T-helper 2 cell treated with Interferon-gamma antibody and Interleukin-4, amounts not matched to agents 5 μg/mL and 100 μg/mL, for 36 hours (primary cell): ENCODE data around the gene VAV2.
"Not testable (repeated sequence)": the region's sequence is repeated elsewhere in the genome, so short reads cannot be mapped to it uniquely, and the experiment has no call there.

Experiments
- DNase-seq: peaks from one replicate; pipeline ENCODE4 v3.0.0; 2021; ENCODE audit warnings: low spot score
- H3K27ac Mint-ChIP-seq: one replicate; pipeline ENCODE4 v1.8.0; 2021; ENCODE audit warnings: mild to moderate bottlenecking, mixed read lengths
- H3K27me3 Mint-ChIP-seq: one replicate; pipeline ENCODE4 v1.8.0; 2021; ENCODE audit warnings: low read depth, mixed read lengths
- H3K36me3 Mint-ChIP-seq: one replicate; pipeline ENCODE4 v1.8.0; 2021; ENCODE audit warnings: low read depth, mixed read lengths
- H3K4me1 Mint-ChIP-seq: one replicate; pipeline ENCODE4 v1.8.0; 2021; ENCODE audit warnings: low read depth, mixed read lengths
- H3K4me3 Mint-ChIP-seq: one replicate; pipeline ENCODE4 v1.8.0; 2022; ENCODE audit warnings: mild to moderate bottlenecking, moderate library complexity, mixed read lengths
- H3K9me3 Mint-ChIP-seq: one replicate; pipeline ENCODE4 v1.8.0; 2021; ENCODE audit warnings: mixed read lengths

VAV2 gene

GRCh38 chr9:133759146-133759900 is 232.8 kb downstream of the VAV2 start:
- no peaks in the 10 kb centered on the region for H3K36me3 Mint-ChIP-seq
- H3K4me1 Mint-ChIP-seq, result no peaks in the 10 kb centered on the region
- no peaks in the 10 kb centered on the region for H3K27me3 Mint-ChIP-seq
- H3K9me3 Mint-ChIP-seq, result no peaks in the 10 kb centered on the region
- no peak for DNase-seq
- H3K4me3 Mint-ChIP-seq, result no peak overlapping the region
- H3K27ac Mint-ChIP-seq, result no peak overlapping the region

GRCh38 chr9:133758228-133758627 is 233.9 kb downstream of the VAV2 start:
- Mint-ChIP-seq H3K4me3 (no peak overlapping the region), H3K27ac (no peak overlapping the region), H3K27me3 (peaks cover 3% of the 10 kb centered on the region), H3K9me3 (no peaks in the 10 kb centered on the region), H3K36me3 (no peaks in the 10 kb centered on the region), H3K4me1 (no peaks in the 10 kb centered on the region)
- no peak for DNase-seq

GRCh38 chr9:133754688-133755227 is 237.4 kb downstream of the VAV2 start:
- H3K27ac Mint-ChIP-seq, result peak overlapping the region; percentile 7
- no peaks in the 10 kb centered on the region for H3K36me3 Mint-ChIP-seq
- DNase-seq, result no peak

GRCh38 chr9:133754187-133754586 is 237.9 kb downstream of the VAV2 start:
- Mint-ChIP-seq H3K9me3 (no peaks in the 10 kb centered on the region), H3K4me1 (peaks cover 3% of the 10 kb centered on the region), H3K36me3 (no peaks in the 10 kb centered on the region), H3K27me3 (peaks cover 20% of the 10 kb centered on the region), H3K27ac (no peak overlapping the region), H3K4me3 (no peak overlapping the region)
- no peak for DNase-seq

More at GRCh38 chr9:133754688-133755227, 237.4 kb downstream of the VAV2 start:
- peaks cover 3% of the 10 kb centered on the region for H3K4me1 Mint-ChIP-seq
- H3K27me3 Mint-ChIP-seq, result peaks cover 19% of the 10 kb centered on the region
- no peak overlapping the region for H3K4me3 Mint-ChIP-seq
- H3K9me3 Mint-ChIP-seq, result no peaks in the 10 kb centered on the region

GRCh38 chr9:133752739-133753446 is 239.2 kb downstream of the VAV2 start:
- H3K4me3 Mint-ChIP-seq, result no peak overlapping the region
- no peak overlapping the region for H3K27ac Mint-ChIP-seq
- peaks cover 29% of the 10 kb centered on the region for H3K27me3 Mint-ChIP-seq
- H3K36me3 Mint-ChIP-seq, result no peaks in the 10 kb centered on the region
- H3K4me1 Mint-ChIP-seq, result peaks cover 3% of the 10 kb centered on the region
- no peak for DNase-seq
- H3K9me3 Mint-ChIP-seq, result no peaks in the 10 kb centered on the region

- Mint-ChIP-seq H3K4me1 (peaks cover 3% of the 10 kb centered on the region), H3K36me3 (no peaks in the 10 kb centered on the region), H3K9me3 (no peaks in the 10 kb centered on the region), H3K27me3 (peaks cover 37% of the 10 kb centered on the region), H3K4me3 (no peak overlapping the region), H3K27ac (no peak overlapping the region)
- DNase-seq, result no peak
Measured at GRCh38 chr9:133750982-133751649, 241.0 kb downstream of the VAV2 start.

GRCh38 chr9:133747309-133747708 is 244.8 kb downstream of the VAV2 start:
- no peaks in the 10 kb centered on the region for H3K36me3 Mint-ChIP-seq
- H3K27me3 Mint-ChIP-seq, result peaks cover 35% of the 10 kb centered on the region
- no peak overlapping the region for H3K27ac Mint-ChIP-seq
- H3K9me3 Mint-ChIP-seq, result no peaks in the 10 kb centered on the region
- no peaks in the 10 kb centered on the region for H3K4me1 Mint-ChIP-seq
- no peak for DNase-seq
- no peak overlapping the region for H3K4me3 Mint-ChIP-seq

- H3K4me3 Mint-ChIP-seq, H3K4me1 Mint-ChIP-seq: not testable (repeated sequence)
Measured at GRCh38 chr9:133744528-133744927, 247.6 kb downstream of the VAV2 start.

GRCh38 chr9:133742849-133743444 is 249.2 kb downstream of the VAV2 start:
- no peak overlapping the region for H3K27ac Mint-ChIP-seq
- no peaks in the 10 kb centered on the region for H3K9me3 Mint-ChIP-seq
- peak; percentile 66 for DNase-seq
- H3K27me3 Mint-ChIP-seq, result peaks cover 13% of the 10 kb centered on the region
- no peaks in the 10 kb centered on the region for H3K4me1 Mint-ChIP-seq
- H3K4me3 Mint-ChIP-seq, result no peak overlapping the region
- H3K36me3 Mint-ChIP-seq, result no peaks in the 10 kb centered on the region

More at GRCh38 chr9:133744528-133744927, 247.6 kb downstream of the VAV2 start:
- DNase-seq, H3K36me3 Mint-ChIP-seq, H3K9me3 Mint-ChIP-seq, H3K27ac Mint-ChIP-seq: not testable (repeated sequence)
- peaks cover 22% of the 10 kb centered on the region for H3K27me3 Mint-ChIP-seq

- Mint-ChIP-seq H3K27me3 (peaks cover 8% of the 10 kb centered on the region), H3K9me3 (no peaks in the 10 kb centered on the region), H3K36me3 (no peaks in the 10 kb centered on the region), H3K27ac (no peak overlapping the region), H3K4me1 (no peaks in the 10 kb centered on the region), H3K4me3 (no peak overlapping the region)
- no peak for DNase-seq
Measured at GRCh38 chr9:133742251-133742650, 249.9 kb downstream of the VAV2 start.

GRCh38 chr9:133741716-133742115 is 250.4 kb downstream of the VAV2 start:
- Mint-ChIP-seq H3K27me3 (peaks cover 4% of the 10 kb centered on the region), H3K4me1 (no peaks in the 10 kb centered on the region), H3K27ac (no peak overlapping the region), H3K36me3 (no peaks in the 10 kb centered on the region), H3K4me3 (no peak overlapping the region), H3K9me3 (no peaks in the 10 kb centered on the region)
- no peak for DNase-seq

GRCh38 chr9:133740911-133741310 is 251.2 kb downstream of the VAV2 start:
- no peak overlapping the region for H3K4me3 Mint-ChIP-seq
- no peak overlapping the region for H3K27ac Mint-ChIP-seq
- no peaks in the 10 kb centered on the region for H3K9me3 Mint-ChIP-seq
- no peaks in the 10 kb centered on the region for H3K4me1 Mint-ChIP-seq
- H3K36me3 Mint-ChIP-seq, result no peaks in the 10 kb centered on the region
- DNase-seq, result no peak
- peaks cover 4% of the 10 kb centered on the region for H3K27me3 Mint-ChIP-seq

- H3K27me3 Mint-ChIP-seq, result peaks cover 1% of the 10 kb centered on the region
- H3K27ac Mint-ChIP-seq, result no peak overlapping the region
- no peak overlapping the region for H3K4me3 Mint-ChIP-seq
- no peaks in the 10 kb centered on the region for H3K36me3 Mint-ChIP-seq
- no peak for DNase-seq
- no peaks in the 10 kb centered on the region for H3K4me1 Mint-ChIP-seq
- no peaks in the 10 kb centered on the region for H3K9me3 Mint-ChIP-seq
Measured at GRCh38 chr9:133739408-133740280, 252.5 kb downstream of the VAV2 start.
